Measurements from ENCODE around the gene USP34.

- TF ChIP-seq POLR2A (IDR thresholded peaks at IDR 0.05), result no peak
- TF ChIP-seq CTCF (IDR thresholded peaks at IDR 0.05), result no peak
Observed at GRCh38 chr2:61504949-61505348, 34.1 kb upstream of the USP34 start.

Data from ovary (tissue), 3 donors.